Stimulated activated CD8-positive, alpha-beta memory T cell treated with anti-CD3 and anti-CD28 coated beads, Interleukin-12 subunit alpha, Interleukin-12 subunit beta, amount 100 ng/mL, for 1 hour (primary cell): Measurements from ENCODE around the gene DENND6A.
"Not testable (repeated sequence)": the region's sequence is repeated elsewhere in the genome, so short reads cannot be mapped to it uniquely, and the experiment has no call there.

ENCODE experiments used
- DNase-seq: peaks from one replicate; pipeline ENCODE4 v3.0.0-alpha.2; 2020; ENCODE audit warnings: low read depth

The DENND6A gene

GRCh38 chr3:57694146-57694545 lies 1.3 kb upstream of the DENND6A start:
- DNase-seq = no peak

- DNase-seq = not testable (repeated sequence)
Measured at GRCh38 chr3:57692133-57692395, 813 bp downstream of the DENND6A start.

- no peak for DNase-seq
Measured at GRCh38 chr3:57691411-57692132, 1.3 kb downstream of the DENND6A start.

GRCh38 chr3:57689367-57690053 lies 3.4 kb downstream of the DENND6A start:
- DNase-seq = no peak

GRCh38 chr3:57688291-57688690 lies 4.6 kb downstream of the DENND6A start:
- DNase-seq = no peak

GRCh38 chr3:57683286-57683685 lies 9.6 kb downstream of the DENND6A start:
- no peak for DNase-seq

GRCh38 chr3:57682284-57682683 lies 10.6 kb downstream of the DENND6A start:
- no peak for DNase-seq

GRCh38 chr3:57681691-57682090 lies 11.2 kb downstream of the DENND6A start:
- no peak for DNase-seq

GRCh38 chr3:57680046-57680445 lies 12.8 kb downstream of the DENND6A start:
- DNase-seq = no peak

- no peak for DNase-seq
Measured at GRCh38 chr3:57675530-57675929, 17.3 kb downstream of the DENND6A start.

GRCh38 chr3:57673156-57673555 lies 19.7 kb downstream of the DENND6A start:
- DNase-seq = no peak

- DNase-seq = no peak
Measured at GRCh38 chr3:57670543-57670942, 22.3 kb downstream of the DENND6A start.

GRCh38 chr3:57661404-57661803 lies 31.5 kb downstream of the DENND6A start:
- DNase-seq = no peak

- DNase-seq = no peak
Measured at GRCh38 chr3:57659806-57660439, 33.0 kb downstream of the DENND6A start.

- DNase-seq = no peak
Measured at GRCh38 chr3:57659004-57659673, 33.7 kb downstream of the DENND6A start.

GRCh38 chr3:57658536-57658935 lies 34.3 kb downstream of the DENND6A start:
- DNase-seq = no peak

GRCh38 chr3:57655727-57656126 lies 37.1 kb downstream of the DENND6A start:
- DNase-seq = no peak

GRCh38 chr3:57654267-57654666 lies 38.6 kb downstream of the DENND6A start:
- DNase-seq = no peak

GRCh38 chr3:57652203-57652602 lies 40.7 kb downstream of the DENND6A start:
- DNase-seq = no peak

- no peak for DNase-seq
Measured at GRCh38 chr3:57647292-57647940, 45.5 kb downstream of the DENND6A start.

GRCh38 chr3:57646723-57647122 lies 46.2 kb downstream of the DENND6A start:
- no peak for DNase-seq

- DNase-seq = no peak
Measured at GRCh38 chr3:57644740-57645139, 48.1 kb downstream of the DENND6A start.
